Measurements from ENCODE around the gene HHIPL1. TPM values are rescaled to one million over a fixed set of nuclear protein-coding genes. Genes with fewer than 3 reads are reported as not detected.

Gene HHIPL1
- total and polyA plus RNA-seq, 10 donors = 0.43 to 4.2 (median 2.7) TPM

GRCh38 chr14:99666533-99666932 is 21.6 kb downstream of the HHIPL1 start:
- 65 to 76% (median 70%) methylated on average over 6 of the region's 6 CpGs for WGBS, 5 donors
- Histone ChIP-seq H3K36me3 (no peaks in the 10 kb centered on the region), H3K27ac (no peak overlapping the region), H3K27me3 (replicated peaks in 1 of 7) (peaks cover 0 to 11% (median 0%) of the 10 kb centered on the region in 7 donors), H3K4me3 (no peak overlapping the region), H3K9me3 (no peaks in the 10 kb centered on the region), H3K4me1 (no peaks in the 10 kb centered on the region)
- intact Hi-C loops (cut with DNase I; ENCODE audit: low total_unique reads) = no loop called here
- DNase-seq = peak; percentile 62
- TF ChIP-seq POLR2AphosphoS5 (IDR thresholded peaks at IDR 0.05) (no peak), POLR2A (IDR thresholded peaks at IDR 0.05) (no peak)
- TF ChIP-seq, protein P1, sequence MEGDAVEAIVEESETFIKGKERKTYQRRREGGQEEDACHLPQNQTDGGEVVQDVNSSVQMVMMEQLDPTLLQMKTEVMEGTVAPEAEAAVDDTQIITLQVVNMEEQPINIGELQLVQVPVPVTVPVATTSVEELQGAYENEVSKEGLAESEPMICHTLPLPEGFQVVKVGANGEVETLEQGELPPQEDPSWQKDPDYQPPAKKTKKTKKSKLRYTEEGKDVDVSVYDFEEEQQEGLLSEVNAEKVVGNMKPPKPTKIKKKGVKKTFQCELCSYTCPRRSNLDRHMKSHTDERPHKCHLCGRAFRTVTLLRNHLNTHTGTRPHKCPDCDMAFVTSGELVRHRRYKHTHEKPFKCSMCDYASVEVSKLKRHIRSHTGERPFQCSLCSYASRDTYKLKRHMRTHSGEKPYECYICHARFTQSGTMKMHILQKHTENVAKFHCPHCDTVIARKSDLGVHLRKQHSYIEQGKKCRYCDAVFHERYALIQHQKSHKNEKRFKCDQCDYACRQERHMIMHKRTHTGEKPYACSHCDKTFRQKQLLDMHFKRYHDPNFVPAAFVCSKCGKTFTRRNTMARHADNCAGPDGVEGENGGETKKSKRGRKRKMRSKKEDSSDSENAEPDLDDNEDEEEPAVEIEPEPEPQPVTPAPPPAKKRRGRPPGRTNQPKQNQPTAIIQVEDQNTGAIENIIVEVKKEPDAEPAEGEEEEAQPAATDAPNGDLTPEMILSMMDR (IDR thresholded peaks at IDR 0.05 in 8 of 11, conservative IDR thresholded peaks at IDR 0.05 in 3 of 11) = no peak

GRCh38 chr14:99667045-99667444 is 22.1 kb downstream of the HHIPL1 start:
- DNase-seq = no peak
- no peaks in the 10 kb centered on the region for H3K36me3 ChIP-seq
- no peak for TF ChIP-seq POLR2A (IDR thresholded peaks at IDR 0.05)
- 32 to 59% (median 45%) methylated on average over 2 of the region's 2 CpGs for WGBS, 5 donors
- peaks cover 0 to 8% (median 0%) of the 10 kb centered on the region in 7 donors for H3K27me3 ChIP-seq (replicated peaks in 1 of 7)
- no peak overlapping the region for H3K27ac ChIP-seq
- intact Hi-C loops (cut with DNase I; ENCODE audit: low total_unique reads) = no loop called here
- no peaks in the 10 kb centered on the region for H3K9me3 ChIP-seq
- peaks cover 0 to 2% (median 0%) of the 10 kb centered on the region in 6 donors for H3K4me1 ChIP-seq
- no peak overlapping the region for H3K4me3 ChIP-seq

DNA sequence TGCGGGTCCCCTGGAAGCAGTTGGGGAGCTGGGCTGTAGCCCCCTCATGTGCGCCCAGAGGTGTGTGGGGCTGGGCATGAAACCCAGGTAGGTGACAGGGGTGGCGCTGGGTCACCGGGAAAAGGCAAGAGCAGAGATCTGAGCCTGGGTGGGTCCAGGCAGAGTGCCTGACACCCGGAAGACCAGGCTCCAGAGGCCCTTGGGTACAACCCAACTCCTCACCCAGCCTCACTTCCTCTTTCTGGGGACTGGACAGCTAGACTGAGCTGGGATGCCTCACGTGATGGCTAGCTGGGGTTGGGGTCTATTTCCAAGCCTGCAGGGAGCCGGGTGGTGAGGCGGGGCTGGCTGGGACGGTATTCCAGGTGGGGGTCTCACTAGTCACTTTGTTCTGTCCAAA is 22.9 kb downstream of the HHIPL1 start:
- Histone ChIP-seq H3K4me1 (peaks cover 0 to 9% (median 0%) of the 10 kb centered on the region in 6 donors), H3K27ac (no peak overlapping the region), H3K9me3 (no peaks in the 10 kb centered on the region), H3K36me3 (no peaks in the 10 kb centered on the region), H3K4me3 (no peak overlapping the region), H3K27me3 (replicated peaks in 1 of 7) (peaks cover 0 to 4% (median 0%) of the 10 kb centered on the region in 7 donors)
- no peak for DNase-seq
- intact Hi-C loops (cut with DNase I; ENCODE audit: low total_unique reads) = no loop called here
- WGBS, 5 donors = 72 to 83% (median 82%) methylated on average over 7 to 9 of the region's 9 CpGs
- TF ChIP-seq POLR2AphosphoS5 (IDR thresholded peaks at IDR 0.05) = no peak
- no peak for TF ChIP-seq POLR2A (IDR thresholded peaks at IDR 0.05)
- TF ChIP-seq, protein P1 (IDR thresholded peaks at IDR 0.05 in 8 of 11, conservative IDR thresholded peaks at IDR 0.05 in 3 of 11) = no peak

DNA sequence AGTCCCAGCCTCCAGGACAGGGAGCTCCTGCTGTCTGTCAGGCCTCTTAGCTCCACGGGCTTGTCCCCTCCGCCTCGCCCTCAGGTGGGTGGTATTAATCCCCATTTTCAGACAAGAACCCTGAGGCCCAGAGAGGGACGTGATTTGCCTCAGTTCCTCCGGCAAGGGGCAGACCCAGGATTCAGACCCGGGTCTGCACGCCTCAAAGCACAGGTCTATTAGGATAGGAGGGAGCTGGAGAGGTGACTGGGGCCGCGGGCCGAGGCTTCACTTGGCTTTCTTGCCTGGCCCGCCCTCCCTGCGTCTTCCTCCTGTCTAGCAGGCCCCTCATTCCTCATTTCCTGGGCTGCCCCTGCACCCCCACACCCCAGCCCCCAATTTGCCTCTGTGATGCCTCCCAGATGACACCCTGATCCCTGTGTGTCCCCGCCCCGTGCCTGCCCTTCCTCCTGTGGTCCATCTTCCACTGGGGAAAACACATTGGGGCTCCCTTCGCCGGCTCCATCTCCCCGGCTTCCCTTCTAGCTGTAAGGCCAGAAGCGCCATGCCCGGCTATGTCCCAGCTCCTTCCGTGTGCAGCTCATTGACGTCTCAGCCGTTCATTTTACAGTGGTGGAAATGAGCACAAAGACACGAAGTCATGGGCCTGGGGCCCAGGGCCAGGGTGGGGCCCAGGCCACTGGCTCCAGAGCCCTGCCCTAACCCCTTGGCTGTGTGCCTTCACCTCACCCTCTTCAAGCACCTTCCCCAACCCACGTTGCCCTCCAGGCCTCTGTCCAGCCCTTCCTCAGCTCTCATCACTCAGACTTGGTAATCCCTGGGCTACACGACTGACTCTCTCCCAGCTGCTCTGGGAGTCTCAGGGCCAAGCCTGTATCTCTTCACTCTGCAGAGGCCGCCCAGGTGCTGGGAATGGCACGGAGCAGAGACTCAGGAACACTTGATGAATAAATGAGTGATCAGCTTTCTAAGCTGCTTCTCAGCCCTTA is 23.7 kb downstream of the HHIPL1 start:
- H3K36me3 ChIP-seq = no peaks in the 10 kb centered on the region
- H3K4me1 ChIP-seq = peaks cover 0 to 9% (median 0%) of the 10 kb centered on the region in 6 donors
- peaks cover 0 to 4% (median 0%) of the 10 kb centered on the region in 7 donors for H3K27me3 ChIP-seq (replicated peaks in 1 of 7)
- TF ChIP-seq, protein P1 (IDR thresholded peaks at IDR 0.05 in 8 of 11, conservative IDR thresholded peaks at IDR 0.05 in 3 of 11) = no peak
- no peak for TF ChIP-seq POLR2AphosphoS5 (IDR thresholded peaks at IDR 0.05)
- TF ChIP-seq POLR2A (IDR thresholded peaks at IDR 0.05) = no peak
- no peak overlapping the region for H3K4me3 ChIP-seq
- 81 to 90% (median 87%) methylated on average over 22 to 27 of the region's 27 CpGs for WGBS, 5 donors
- intact Hi-C loops (cut with DNase I; ENCODE audit: low total_unique reads) = no loop called here
- H3K9me3 ChIP-seq = no peaks in the 10 kb centered on the region
- H3K27ac ChIP-seq = no peak overlapping the region
- peak; percentile 54 for DNase-seq

All from spleen (tissue), 11 donors.